NCI-H2107 treated with DMSO at 0.1 percent for 48 hours (cell line): ENCODE data around the gene APP.
A peak's percentile ranks its signal among the peaks of the same experiment; 100 is the strongest.
"Not testable (repeated sequence)": the region's sequence is repeated elsewhere in the genome, so short reads cannot be mapped to it uniquely, and the experiment has no call there.

Source experiments
- DNase-seq: peaks from one replicate; lab custom pipeline; 2025; ENCODE audit not compliant: unreplicated experiment; lab: John Stamatoyannopoulos, UW

The APP gene

GRCh38 chr21:26025536-26026512, 144.7 kb downstream of the APP start:
- no peak for DNase-seq

- not testable (repeated sequence) for DNase-seq
These were observed 147.2 kb downstream of the APP start for GRCh38 chr21:26023406-26023805.

GRCh38 chr21:26022598-26023337, 147.8 kb downstream of the APP start:
- DNase-seq = not testable (repeated sequence)

GRCh38 chr21:26020510-26020909, 150.1 kb downstream of the APP start:
- no peak for DNase-seq

GRCh38 chr21:26020081-26020480, 150.5 kb downstream of the APP start:
- no peak for DNase-seq

GRCh38 chr21:26019236-26019635, 151.3 kb downstream of the APP start:
- no peak for DNase-seq

GRCh38 chr21:26013970-26014369, 156.6 kb downstream of the APP start:
- no peak for DNase-seq

GRCh38 chr21:26012482-26012881, 158.1 kb downstream of the APP start:
- not testable (repeated sequence) for DNase-seq

- DNase-seq = no peak
These were observed 159.2 kb downstream of the APP start for GRCh38 chr21:26011292-26011940.

GRCh38 chr21:26007951-26008498, 162.5 kb downstream of the APP start:
- peak; percentile 85 for DNase-seq

GRCh38 chr21:26005464-26005863, 165.1 kb downstream of the APP start:
- DNase-seq = no peak

- DNase-seq = no peak
These were observed 167.2 kb downstream of the APP start for GRCh38 chr21:26003404-26003803.

GRCh38 chr21:26001356-26001755, 169.2 kb downstream of the APP start:
- no peak for DNase-seq

GRCh38 chr21:25999921-26000582, 170.5 kb downstream of the APP start:
- no peak for DNase-seq

- peak; percentile 98 for DNase-seq
These were observed 172.6 kb downstream of the APP start for GRCh38 chr21:25997788-25998611.

GRCh38 chr21:25995278-25995677, 175.3 kb downstream of the APP start:
- DNase-seq = no peak

- DNase-seq = no peak
These were observed 175.8 kb downstream of the APP start for GRCh38 chr21:25994758-25995163.

GRCh38 chr21:25988738-25989137, 181.8 kb downstream of the APP start:
- DNase-seq = no peak

GRCh38 chr21:25987531-25987930, 183.0 kb downstream of the APP start:
- DNase-seq = no peak

- DNase-seq = no peak
These were observed 183.6 kb downstream of the APP start for GRCh38 chr21:25986928-25987327.
